Measurements from ENCODE around the gene RAB40B.

GRCh38 chr17:82605939-82606600 lies 92.4 kb downstream of the RAB40B start:
- no peak for TF ChIP-seq CTCF (optimal IDR thresholded peaks at IDR 0.05 in 1 of 3, IDR thresholded peaks at IDR 0.05 in 1 of 3, conservative IDR thresholded peaks at IDR 0.05 in 1 of 3; ENCODE audit: extremely low read depth in 1 of 3, insufficient read depth in 2 of 3, low read length in 3 of 3)
- no peak for TF ChIP-seq EZH2 (IDR thresholded peaks at IDR 0.05; ENCODE audit: low read length)
